AG04449 (cell line): ENCODE data around the gene MARCKS.

ENCODE experiments used
- CTCF ChIA-PET: fragments of 350-600 bp; formaldehyde crosslinking; extraction: SDS; loops from one replicate; lab custom pipeline; 2021; ENCODE audit warnings: antibody characterized with exemption; lab: Yijun Ruan, JAX
- POLR2A ChIA-PET: fragments of 400-600, 350-600 bp; formaldehyde crosslinking; extraction: SDS; loops from one replicate; lab custom pipeline; 2020; ENCODE audit warnings: antibody characterized with exemption, inconsistent platforms; lab: Yijun Ruan, JAX
- DNase-seq: peaks from one replicate; pipeline ENCODE4 v3.0.0-alpha.2; 2010; ENCODE audit warnings: low read depth, low spot score
- H3K4me3 ChIP-seq: 2 replicates; pipeline ENCODE4 v1.5.1; 2011; ENCODE audit warnings: low read depth, mild to moderate bottlenecking, control low read depth, low read length
- CTCF ChIP-seq: IDR thresholded peaks from one replicate; pipeline ENCODE4 v1.5.1; 2011; ENCODE audit warnings: mild to moderate bottlenecking, moderate library complexity, low read length, control low read depth, inconsistent platforms; ENCODE audit not compliant: insufficient read depth; ENCODE audit errors: missing control alignments

Gene MARCKS

GRCh38 chr6:113893866-113894265 lies 36.7 kb downstream of the MARCKS start:
- no peak for DNase-seq
- no peak overlapping the region for H3K4me3 ChIP-seq
- ChIA-PET POLR2A (no interaction called here), CTCF (no interaction called here)
- TF ChIP-seq CTCF, result no peak

GRCh38 chr6:113894712-113895674 lies 37.8 kb downstream of the MARCKS start:
- TF ChIP-seq CTCF, result no peak
- ChIA-PET CTCF (interaction anchor here (0.9 to 1.2 kb wide), 2 partner anchors 15 to 485 kb away, joined by 3 read pairs; no protein-coding TSS in a partner anchor), POLR2A (interaction anchor here (0.7 kb wide), 1 partner anchor 1725 kb away, joined by 3 read pairs; no protein-coding TSS in a partner anchor)
- H3K4me3 ChIP-seq, result no peak overlapping the region
- DNase-seq, result no peak

- no peak overlapping the region for H3K4me3 ChIP-seq
- no peak for TF ChIP-seq CTCF
- ChIA-PET POLR2A (no interaction called here), CTCF (interaction anchor here (1.4 to 2.1 kb wide), 2 partner anchors 8 to 23 kb away, joined by 3 to 10 read pairs; no protein-coding TSS in a partner anchor)
- DNase-seq, result no peak
These were observed 44.3 kb downstream of the MARCKS start for GRCh38 chr6:113901482-113901881.

- ChIA-PET POLR2A (no interaction called here), CTCF (no interaction called here)
- DNase-seq, result no peak
- TF ChIP-seq CTCF, result no peak
- H3K4me3 ChIP-seq, result no peak overlapping the region
These were observed 46.7 kb downstream of the MARCKS start for GRCh38 chr6:113903666-113904330.

- TF ChIP-seq CTCF, result no peak
- DNase-seq, result no peak
- ChIA-PET CTCF (interaction anchor here (0.8 to 4.6 kb wide), 11 partner anchors 9 to 1025 kb away, joined by 3 to 19 read pairs (median 4); no protein-coding TSS in a partner anchor), POLR2A (interaction anchor here (1.4 kb wide), 1 partner anchor 48 kb away, joined by 3 read pairs; no protein-coding TSS in a partner anchor)
- no peak overlapping the region for H3K4me3 ChIP-seq
These were observed 50.1 kb downstream of the MARCKS start for GRCh38 chr6:113907102-113907815.
